Effector memory CD8-positive, alpha-beta T cell (primary cell): ENCODE data around the gene FMNL1.
"Not testable (repeated sequence)": the region's sequence is repeated elsewhere in the genome, so short reads cannot be mapped to it uniquely, and the experiment has no call there.

Source experiments
- ATAC-seq: fragments of 150-1000 bp; cut with Tn5 transposase; replicated peaks from 2 replicates; pipeline ENCODE4 v1.10.0; 2021; ENCODE audit warnings: mild to moderate bottlenecking, moderate library complexity
- DNase-seq, 3 experiments: peaks; one replicate each; pipeline ENCODE4 v3.0.0; 2021
- H3K27ac Mint-ChIP-seq, 2 donors: one replicate each; pipeline ENCODE4 v1.8.0; 2022; ENCODE audit warnings: mild to moderate bottlenecking in 2 of 2, mixed read lengths in 2 of 2, moderate library complexity in 2 of 2
- H3K27me3 Mint-ChIP-seq, 2 donors: one replicate each; pipeline ENCODE4 v1.8.0; 2022; ENCODE audit warnings: mixed read lengths in 2 of 2
- H3K36me3 Mint-ChIP-seq: one replicate; pipeline ENCODE4 v1.8.0; 2022; ENCODE audit warnings: mild to moderate bottlenecking, moderate library complexity, mixed read lengths; ENCODE audit not compliant: insufficient read depth
- H3K4me1 Mint-ChIP-seq, 2 donors: one replicate each; pipeline ENCODE4 v1.8.0; 2022; ENCODE audit warnings: low read depth in 2 of 2, mixed read lengths in 2 of 2
- H3K4me3 Mint-ChIP-seq, 2 donors: one replicate each; pipeline ENCODE4 v1.8.0; 2022; ENCODE audit warnings: mild to moderate bottlenecking in 2 of 2, mixed read lengths in 2 of 2, moderate library complexity in 2 of 2
- H3K9me3 Mint-ChIP-seq, 2 donors: one replicate each; pipeline ENCODE4 v1.8.0; 2022; ENCODE audit warnings: mixed read lengths in 2 of 2

The FMNL1 gene

DNA sequence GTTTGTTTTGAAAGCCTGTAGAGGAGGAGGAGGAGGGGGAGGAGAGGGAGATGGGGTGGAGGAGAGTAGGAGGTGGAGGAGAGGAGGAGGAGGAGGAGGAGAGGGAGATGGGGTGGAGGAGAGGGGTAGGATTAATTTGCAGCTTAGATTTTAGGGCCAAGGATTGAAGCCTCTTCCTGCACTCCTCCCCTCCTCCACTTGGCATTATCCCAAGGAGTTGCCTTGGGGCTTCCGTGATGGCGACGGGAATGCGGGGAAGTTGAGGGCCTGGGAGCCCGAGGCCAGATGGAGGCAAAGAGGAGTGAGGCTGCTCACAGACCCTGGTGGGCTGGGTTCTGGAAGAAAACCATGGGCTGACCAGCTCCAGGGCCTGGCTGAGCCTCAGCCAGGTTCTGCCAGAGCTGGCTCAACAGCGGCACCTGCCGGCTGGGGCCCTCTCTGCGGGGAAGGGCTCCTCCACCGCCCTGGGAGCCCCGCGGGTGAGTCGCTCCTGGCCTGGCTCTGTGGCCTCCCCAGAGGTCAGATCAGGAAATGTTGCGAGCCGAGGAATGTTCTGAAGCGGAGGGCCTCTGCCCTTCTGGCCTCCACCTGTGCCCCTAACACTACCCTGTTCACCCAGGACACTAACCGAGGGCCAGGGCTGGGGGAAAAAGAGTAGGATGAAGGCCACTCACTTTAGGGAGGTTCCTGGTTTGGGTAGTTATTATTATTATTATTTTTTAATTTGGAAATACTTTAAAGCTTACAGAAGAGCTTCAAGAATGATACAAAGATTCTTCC, 23.9 kb upstream of the FMNL1 start:
- ATAC-seq (peak; percentile 100), DNase-seq (peak; percentile 88 to 89 (median 89))
- Mint-ChIP-seq H3K27ac (no peak overlapping the region), H3K4me1 (no peaks in the 10 kb centered on the region), H3K36me3 (no peaks in the 10 kb centered on the region), H3K27me3 (no peaks in the 10 kb centered on the region), H3K9me3 (no peaks in the 10 kb centered on the region), H3K4me3 (no peak overlapping the region)

DNA sequence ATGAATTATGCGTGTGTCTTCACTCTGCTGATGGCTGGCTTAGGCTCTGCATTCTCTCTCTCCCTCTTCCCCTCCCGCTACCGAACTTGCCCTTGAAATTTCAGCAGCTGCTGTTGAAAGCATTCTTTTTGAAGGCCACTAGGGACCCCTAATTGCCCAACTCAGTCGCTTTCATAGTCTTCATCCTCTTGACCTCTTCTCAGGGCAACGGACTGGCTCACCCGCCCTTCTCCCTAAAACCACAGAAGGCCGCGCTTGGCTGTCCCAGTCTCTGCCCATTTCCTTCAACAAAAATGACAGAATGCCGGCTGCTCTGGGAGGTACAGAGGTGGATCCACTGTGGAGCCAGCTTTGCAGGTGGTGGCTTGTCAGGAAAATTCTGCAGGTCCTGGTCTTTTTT, 21.0 kb upstream of the FMNL1 start:
- no peaks in the 10 kb centered on the region for H3K36me3 Mint-ChIP-seq
- H3K27ac Mint-ChIP-seq = peak overlapping the region in 1 of 2 donors; percentile 47
- H3K27me3 Mint-ChIP-seq = no peaks in the 10 kb centered on the region
- H3K4me3 Mint-ChIP-seq = no peak overlapping the region
- ATAC-seq = no peak
- no peak for DNase-seq
- H3K9me3 Mint-ChIP-seq = no peaks in the 10 kb centered on the region
- no peaks in the 10 kb centered on the region for H3K4me1 Mint-ChIP-seq

DNA sequence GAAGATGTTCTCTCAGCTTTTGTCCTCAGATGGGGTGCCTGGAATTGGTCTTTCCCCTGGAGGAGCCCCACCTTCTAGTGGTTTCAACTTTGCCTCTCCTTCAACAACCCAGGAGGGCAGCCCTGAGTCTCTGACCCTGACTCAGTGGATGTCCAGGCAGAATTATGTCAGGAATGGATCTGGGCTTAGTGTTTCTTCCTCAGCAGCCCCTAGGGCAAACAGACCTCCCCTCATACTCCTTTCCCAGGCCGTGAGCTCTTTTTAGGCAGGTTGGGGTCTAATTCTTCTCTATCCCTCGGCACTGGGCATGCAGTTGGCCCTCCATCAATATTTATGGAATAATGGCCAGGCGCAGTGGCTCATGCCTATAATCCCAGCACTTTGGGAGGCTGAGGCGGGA, 20.2 kb upstream of the FMNL1 start:
- Mint-ChIP-seq H3K27ac (no peak overlapping the region), H3K36me3 (no peaks in the 10 kb centered on the region), H3K4me3 (no peak overlapping the region)

DNA sequence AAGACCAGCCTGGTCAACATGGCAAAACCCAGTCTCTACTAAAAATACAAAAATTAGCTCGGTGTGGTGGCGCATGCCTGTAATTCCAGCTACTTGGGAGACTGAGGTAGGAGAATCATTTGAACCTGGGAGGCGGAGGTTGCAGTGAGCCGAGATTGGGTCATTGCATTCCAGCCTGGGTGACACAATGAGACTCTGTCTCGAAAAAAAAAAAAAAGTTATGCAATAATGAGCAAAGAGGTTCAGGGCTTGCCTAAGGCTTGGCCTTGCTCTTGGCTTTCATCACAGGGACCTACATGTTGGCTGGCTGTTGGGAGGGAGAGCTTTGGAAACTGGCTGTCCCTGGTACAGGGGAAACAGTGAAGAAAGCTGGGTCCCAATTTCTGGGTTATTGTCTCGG, 19.8 kb upstream of the FMNL1 start:
- H3K36me3 Mint-ChIP-seq, H3K9me3 Mint-ChIP-seq, H3K4me1 Mint-ChIP-seq, H3K27ac Mint-ChIP-seq, ATAC-seq, H3K27me3 Mint-ChIP-seq, H3K4me3 Mint-ChIP-seq, DNase-seq: not testable (repeated sequence)

More for the DNA sequence above, 20.2 kb upstream of the FMNL1 start:
- Mint-ChIP-seq H3K27me3 (no peaks in the 10 kb centered on the region), H3K4me1 (no peaks in the 10 kb centered on the region), H3K9me3 (no peaks in the 10 kb centered on the region)
- ATAC-seq = no peak
- no peak for DNase-seq

DNA sequence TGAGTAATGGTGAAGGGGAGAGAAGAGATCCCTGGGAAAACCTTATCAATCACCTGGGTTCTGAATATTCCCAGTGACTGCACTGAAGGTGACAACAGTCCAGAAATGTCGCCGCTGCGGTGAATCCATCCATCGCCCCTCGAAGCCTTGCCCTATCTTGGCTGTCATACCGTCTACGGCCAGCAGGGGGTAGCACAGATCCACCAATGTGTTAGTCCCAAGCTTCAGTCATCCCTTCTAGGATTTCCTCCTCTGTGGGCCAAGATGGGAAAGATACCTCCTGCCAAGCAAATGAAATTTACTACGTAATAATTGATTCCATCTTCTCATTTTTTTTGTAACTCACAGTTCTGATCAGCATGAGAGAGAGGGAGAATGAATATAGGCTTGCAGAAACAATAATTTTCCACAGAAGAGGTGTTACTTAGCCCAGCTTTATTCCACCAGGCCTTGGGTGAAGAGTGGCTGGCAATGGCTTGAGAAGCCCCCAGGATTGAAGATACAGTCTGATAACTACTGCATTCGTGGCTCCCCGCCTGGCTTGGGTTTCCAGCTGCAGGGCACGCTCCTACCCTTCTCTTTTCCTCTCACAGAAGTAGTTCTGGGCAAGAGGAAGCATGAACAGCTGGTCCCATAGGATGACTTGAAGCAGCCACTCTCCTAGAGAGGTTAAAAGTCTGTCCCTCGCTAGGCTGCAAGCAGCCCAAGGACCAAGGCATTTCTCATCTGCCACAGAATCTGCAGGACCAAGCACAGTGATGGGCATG, 2.6 kb upstream of the FMNL1 start:
- Mint-ChIP-seq H3K4me1 (peaks cover 32 to 40% of the 10 kb centered on the region in 2 donors), H3K27me3 (no peaks in the 10 kb centered on the region), H3K4me3 (peak overlapping the region; percentile 79 to 83), H3K36me3 (peaks cover 64% of the 10 kb centered on the region), H3K27ac (peak overlapping the region in 1 of 2 donors; percentile 77), H3K9me3 (no peaks in the 10 kb centered on the region)
- ATAC-seq (peak; percentile 16), DNase-seq (peak; percentile 86 to 92 (median 91))

DNA sequence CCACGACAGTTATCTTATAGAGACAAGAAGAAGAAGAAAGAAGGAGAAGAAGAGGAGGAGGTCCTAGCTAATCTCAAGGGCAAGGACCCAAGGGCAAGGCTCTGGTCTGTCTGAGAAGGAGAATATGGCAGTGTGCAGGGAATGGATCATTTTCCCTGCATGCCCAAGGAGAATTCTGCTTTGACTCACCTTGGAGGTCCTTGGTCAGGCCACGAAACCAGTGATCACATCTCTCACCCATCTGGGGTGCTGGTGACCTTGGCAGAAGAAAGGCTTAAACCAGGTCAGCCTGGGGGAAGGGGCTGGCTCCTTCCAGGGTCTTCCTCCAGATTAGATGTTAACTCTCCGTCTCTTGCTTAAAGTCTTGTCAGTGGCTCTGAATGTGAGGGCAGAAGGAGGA, 1.6 kb upstream of the FMNL1 start:
- H3K9me3 Mint-ChIP-seq = no peaks in the 10 kb centered on the region
- no peaks in the 10 kb centered on the region for H3K27me3 Mint-ChIP-seq
- DNase-seq (no peak), ATAC-seq (no peak)
- H3K4me1 Mint-ChIP-seq = peaks cover 40 to 48% of the 10 kb centered on the region in 2 donors
- peaks cover 70% of the 10 kb centered on the region for H3K36me3 Mint-ChIP-seq
- peak overlapping the region; percentile 79 to 83 for H3K4me3 Mint-ChIP-seq
- H3K27ac Mint-ChIP-seq = peak overlapping the region; percentile 41 to 88

DNA sequence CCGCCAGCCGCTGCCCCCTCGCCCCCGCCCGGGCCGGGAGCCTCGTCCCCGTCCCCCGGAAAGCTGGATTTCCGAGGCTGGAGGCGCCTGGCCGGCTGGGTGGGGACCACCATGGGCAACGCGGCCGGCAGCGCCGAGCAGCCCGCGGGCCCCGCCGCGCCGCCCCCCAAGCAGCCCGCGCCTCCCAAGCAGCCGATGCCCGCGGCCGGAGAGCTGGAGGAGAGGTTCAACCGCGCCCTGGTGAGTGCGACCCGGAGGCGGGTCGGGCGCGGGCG, 266 bp downstream of the FMNL1 start:
- no peaks in the 10 kb centered on the region for H3K9me3 Mint-ChIP-seq
- peak overlapping the region; percentile 97 to 98 for H3K4me3 Mint-ChIP-seq
- H3K27me3 Mint-ChIP-seq = no peaks in the 10 kb centered on the region
- peak overlapping the region in 1 of 2 donors; percentile 100 for H3K27ac Mint-ChIP-seq
- peaks cover 72% of the 10 kb centered on the region for H3K36me3 Mint-ChIP-seq
- ATAC-seq (no peak), DNase-seq (no peak)
- peaks cover 59 to 66% of the 10 kb centered on the region in 2 donors for H3K4me1 Mint-ChIP-seq

DNA sequence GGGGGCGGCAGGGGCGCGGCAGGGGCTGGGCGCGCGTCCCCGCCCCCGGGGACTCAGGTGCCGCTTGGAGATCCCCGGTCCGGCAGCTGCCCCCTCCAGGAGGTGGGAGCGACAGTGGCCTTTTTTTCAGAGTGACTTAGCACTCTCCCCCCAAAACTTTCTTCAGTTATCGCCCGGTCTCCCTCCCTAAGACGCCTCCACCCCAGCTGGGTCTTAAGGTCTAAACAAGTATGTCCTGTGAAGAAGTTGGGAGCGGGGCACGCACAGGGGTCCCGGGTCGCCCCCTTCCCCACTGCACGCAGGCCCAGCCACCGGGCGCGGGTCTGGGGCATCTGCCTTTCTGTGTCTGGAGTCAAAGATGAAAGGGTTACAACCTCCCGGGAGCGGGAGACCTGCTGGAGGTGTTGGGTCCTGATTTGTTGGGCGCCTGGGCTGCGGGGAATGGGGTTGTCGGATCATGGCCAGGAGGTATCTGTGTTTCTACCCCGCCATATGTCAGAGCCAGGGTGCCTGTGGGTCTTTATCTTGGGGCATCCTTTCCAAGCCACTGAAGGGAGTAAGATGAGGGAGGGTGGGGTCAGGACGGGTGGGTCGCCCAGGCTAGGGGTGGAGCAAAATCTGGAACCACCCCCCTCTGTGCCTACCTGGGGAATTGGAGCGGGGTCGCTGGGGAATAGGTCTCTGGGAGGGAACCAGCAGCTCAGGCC, 757 bp downstream of the FMNL1 start:
- H3K36me3 Mint-ChIP-seq = peaks cover 76% of the 10 kb centered on the region

DNA sequence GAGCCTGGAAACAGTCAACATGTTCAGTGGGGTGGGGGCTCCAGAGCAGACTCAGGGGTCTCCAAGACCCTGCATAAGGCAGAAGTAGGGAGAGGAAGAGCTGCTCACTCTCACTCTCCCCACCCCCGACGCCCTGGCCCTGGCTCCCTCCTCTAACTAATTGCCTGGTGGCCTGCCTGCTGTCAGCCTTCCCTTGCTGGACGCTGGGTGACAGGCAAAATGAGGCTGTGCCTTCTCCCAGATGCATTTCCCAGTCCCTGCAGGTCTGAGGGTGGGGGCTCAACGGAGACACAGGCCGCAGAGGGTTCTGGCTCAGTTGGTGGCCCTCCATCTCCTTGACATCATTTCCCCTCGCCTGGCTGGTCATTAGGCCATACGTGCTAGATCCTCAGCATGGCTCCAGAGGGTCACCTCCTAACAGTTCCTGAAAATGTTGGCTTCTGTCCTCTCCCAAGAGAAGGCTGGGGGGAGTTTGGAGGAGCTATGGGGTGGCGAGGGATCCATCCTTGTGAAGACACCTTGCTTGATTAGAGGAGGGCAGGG, 1.4 kb downstream of the FMNL1 start:
- Mint-ChIP-seq H3K27me3 (no peaks in the 10 kb centered on the region), H3K27ac (peak overlapping the region; percentile 100), H3K9me3 (no peaks in the 10 kb centered on the region), H3K36me3 (peaks cover 78% of the 10 kb centered on the region), H3K4me1 (peaks cover 69 to 73% of the 10 kb centered on the region in 2 donors), H3K4me3 (peak overlapping the region; percentile 97 to 98)
- DNase-seq = no peak
- no peak for ATAC-seq

More for the DNA sequence above, 757 bp downstream of the FMNL1 start:
- H3K4me1 Mint-ChIP-seq = peaks cover 64 to 71% of the 10 kb centered on the region in 2 donors
- DNase-seq = no peak
- H3K27me3 Mint-ChIP-seq = no peaks in the 10 kb centered on the region
- H3K9me3 Mint-ChIP-seq = no peaks in the 10 kb centered on the region
- H3K27ac Mint-ChIP-seq = peak overlapping the region; percentile 100
- H3K4me3 Mint-ChIP-seq = peak overlapping the region; percentile 97 to 98
- no peak for ATAC-seq

DNA sequence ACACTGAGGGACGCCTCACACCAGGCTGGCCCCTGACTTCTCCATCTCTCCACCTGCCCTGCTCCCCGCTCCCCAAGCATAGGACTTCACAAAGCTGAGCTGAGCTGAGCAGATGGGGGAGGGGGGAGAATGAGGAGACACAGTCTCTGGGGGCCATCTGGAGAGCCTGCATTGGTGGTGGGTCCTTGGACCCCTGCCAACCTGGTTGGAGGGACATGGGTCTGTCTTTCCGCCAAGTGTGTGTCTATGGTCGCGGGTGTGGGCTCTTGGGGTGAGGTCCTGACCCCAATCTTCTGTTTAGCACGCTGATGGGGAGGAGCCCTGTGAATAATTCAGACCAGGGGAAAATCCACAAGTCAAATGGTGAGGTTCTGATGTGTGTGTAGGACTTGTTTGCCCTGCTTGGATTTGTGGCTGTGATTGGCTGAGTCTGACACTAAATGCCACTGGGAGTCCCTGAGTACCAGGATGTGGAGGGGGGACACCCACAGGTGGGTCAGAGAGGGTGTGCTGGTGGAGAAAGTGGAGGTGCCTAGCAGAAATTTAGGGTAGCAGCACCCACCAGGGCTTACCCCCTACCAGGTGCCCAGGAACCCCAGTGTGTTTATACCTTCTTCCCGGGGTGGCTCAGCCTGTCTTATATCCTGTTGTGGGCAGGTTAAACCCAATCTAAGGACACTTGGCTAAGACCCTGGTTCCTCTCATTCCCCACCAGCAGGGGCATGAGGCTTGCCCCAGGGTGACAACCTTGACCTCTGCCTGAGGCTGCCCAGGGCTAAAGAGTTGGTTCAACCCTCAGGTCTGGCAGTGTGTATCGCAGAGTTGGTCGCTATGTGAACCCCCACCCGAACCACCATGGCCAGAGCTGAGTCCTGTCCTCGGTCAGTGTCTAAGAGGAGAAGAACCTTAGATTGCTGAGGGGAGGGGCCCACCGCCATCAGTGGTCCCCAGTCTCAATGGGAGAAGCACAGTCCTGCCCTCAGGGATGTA, 2.1 kb downstream of the FMNL1 start:
- peak; percentile 32 for ATAC-seq
- peak overlapping the region; percentile 97 to 98 for H3K4me3 Mint-ChIP-seq
- peaks cover 74 to 78% of the 10 kb centered on the region in 2 donors for H3K4me1 Mint-ChIP-seq
- DNase-seq = peak; percentile 39 to 54 (median 50)
- H3K9me3 Mint-ChIP-seq = no peaks in the 10 kb centered on the region
- H3K36me3 Mint-ChIP-seq = peaks cover 78% of the 10 kb centered on the region
- no peaks in the 10 kb centered on the region for H3K27me3 Mint-ChIP-seq
- peak overlapping the region; percentile 100 for H3K27ac Mint-ChIP-seq

DNA sequence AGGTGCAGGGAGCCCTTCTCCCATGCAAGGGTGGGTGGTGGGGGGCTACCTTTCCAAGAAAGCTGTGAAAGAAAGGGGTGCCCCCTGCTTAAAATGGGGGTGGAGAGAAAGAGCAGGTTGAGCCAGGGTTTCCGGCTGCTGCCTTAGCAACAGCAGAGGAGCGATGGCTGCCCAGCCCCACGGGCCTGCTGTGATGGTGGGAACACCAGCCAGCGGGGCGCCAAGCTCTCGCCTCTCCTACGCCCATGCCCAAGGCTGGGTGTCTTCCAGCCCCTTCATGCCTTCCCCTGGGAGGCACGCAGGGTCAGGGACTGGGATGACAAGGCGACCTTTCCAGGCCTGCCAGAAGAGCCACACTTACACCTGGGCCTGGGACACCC, 3.0 kb downstream of the FMNL1 start:
- no peaks in the 10 kb centered on the region for H3K9me3 Mint-ChIP-seq
- no peak for DNase-seq
- H3K4me3 Mint-ChIP-seq = peak overlapping the region; percentile 97 to 98
- H3K36me3 Mint-ChIP-seq = peaks cover 81% of the 10 kb centered on the region
- no peaks in the 10 kb centered on the region for H3K27me3 Mint-ChIP-seq
- peak overlapping the region; percentile 100 for H3K27ac Mint-ChIP-seq
- ATAC-seq = no peak
- H3K4me1 Mint-ChIP-seq = peaks cover 74 to 77% of the 10 kb centered on the region in 2 donors

DNA sequence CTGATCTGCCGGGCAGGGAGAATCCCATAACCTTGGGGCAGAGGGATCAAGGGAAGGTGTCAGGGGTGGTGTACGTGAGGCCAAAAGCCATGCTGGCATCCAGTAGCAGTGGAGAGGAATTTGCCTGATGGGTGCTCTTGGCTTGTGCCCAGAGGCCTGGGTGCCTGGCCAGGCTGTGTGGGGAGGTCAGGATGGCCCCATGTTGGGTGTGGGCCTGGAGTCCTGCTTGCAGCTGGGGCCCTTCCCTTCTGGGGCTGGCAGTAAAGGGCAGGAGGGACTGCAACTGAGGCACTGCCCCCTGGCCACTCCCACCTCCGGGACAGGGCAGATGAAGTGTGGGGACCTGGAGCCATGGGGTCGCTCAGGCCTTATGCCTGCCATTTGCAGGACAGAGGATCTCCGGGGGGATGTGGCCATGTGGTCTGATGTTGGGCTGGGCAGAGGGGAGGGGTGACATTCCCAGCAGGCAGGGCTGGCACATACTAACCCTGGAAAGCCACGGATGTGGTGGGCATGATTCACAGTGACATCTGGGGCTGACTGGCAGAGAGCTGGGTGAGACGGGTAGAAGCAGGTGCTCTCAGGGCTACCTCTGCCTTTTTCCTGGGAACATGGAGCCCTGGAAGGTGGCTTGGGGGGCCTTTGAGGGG, 3.5 kb downstream of the FMNL1 start:
- Mint-ChIP-seq H3K27me3 (no peaks in the 10 kb centered on the region), H3K4me3 (peak overlapping the region; percentile 97 to 98), H3K36me3 (peaks cover 86% of the 10 kb centered on the region), H3K4me1 (peaks cover 74 to 76% of the 10 kb centered on the region in 2 donors), H3K9me3 (no peaks in the 10 kb centered on the region), H3K27ac (peak overlapping the region; percentile 100)
- no peak for DNase-seq
- no peak for ATAC-seq
